Tongue (tissue), 2 donors: Measurements from ENCODE around the gene FSTL4. TPM values are rescaled to one million over a fixed set of nuclear protein-coding genes. Genes with fewer than 3 reads are reported as not detected.

Source experiments
- DNase-seq: peaks from one replicate; pipeline ENCODE4 v3.0.0-alpha.2; 2015
- total RNA-seq: library from RNA; depleted of rRNA; stranded (reverse); fragments of >200 nt; gene quantifications from one replicate; pipeline ENCODE4 v1.2.3, GENCODE V29; 2014

Gene FSTL4
- total RNA-seq, result 0.51 TPM

GRCh38 chr5:133612249-133612860, at the start of gene FSTL4:
Gene FSTL4 (minus strand): TSS chr5:133612541.
- DNase-seq, result peak; percentile 40

DNA sequence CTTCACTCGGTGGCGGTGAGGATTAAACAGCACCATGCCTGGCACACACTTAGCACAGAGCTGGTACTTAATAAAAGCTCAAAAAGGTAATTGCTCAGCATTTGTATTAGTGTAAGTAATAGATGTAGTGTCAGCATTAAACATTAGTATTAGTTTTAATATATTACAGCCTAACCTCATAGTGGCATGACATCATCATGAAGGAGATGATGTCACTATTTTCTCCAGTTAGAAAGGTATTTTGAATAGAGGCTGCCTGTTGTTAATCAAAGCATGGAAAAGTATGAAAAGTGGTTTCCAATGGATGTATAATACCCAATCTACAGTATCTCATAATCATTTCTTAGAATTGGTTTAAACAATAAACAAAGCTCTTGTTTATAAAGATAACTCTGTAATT, 49.0 kb upstream of the FSTL4 start:
- no peak for DNase-seq

DNA sequence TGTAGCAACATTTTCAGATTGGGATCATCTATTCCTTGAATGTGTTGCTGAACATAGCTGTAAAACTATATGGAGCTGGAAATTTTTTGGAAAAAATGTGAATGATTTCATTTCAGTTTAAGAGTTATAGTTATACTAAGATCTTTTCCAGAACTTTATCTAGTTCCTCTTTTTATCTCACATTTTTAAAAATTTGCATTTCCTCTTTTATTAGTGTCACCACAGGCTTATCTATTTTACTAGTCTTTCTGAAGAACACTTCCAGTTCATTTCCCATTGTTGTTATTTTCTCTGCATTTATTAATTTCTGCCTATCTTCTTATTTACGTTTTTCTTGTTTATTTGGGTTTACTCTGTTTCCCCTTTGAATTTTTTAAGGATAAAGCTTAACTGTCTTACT, 46.0 kb upstream of the FSTL4 start:
- DNase-seq, result no peak

- DNase-seq, result no peak
Measured at GRCh38 chr5:133657036-133657435, 44.7 kb upstream of the FSTL4 start.

DNA sequence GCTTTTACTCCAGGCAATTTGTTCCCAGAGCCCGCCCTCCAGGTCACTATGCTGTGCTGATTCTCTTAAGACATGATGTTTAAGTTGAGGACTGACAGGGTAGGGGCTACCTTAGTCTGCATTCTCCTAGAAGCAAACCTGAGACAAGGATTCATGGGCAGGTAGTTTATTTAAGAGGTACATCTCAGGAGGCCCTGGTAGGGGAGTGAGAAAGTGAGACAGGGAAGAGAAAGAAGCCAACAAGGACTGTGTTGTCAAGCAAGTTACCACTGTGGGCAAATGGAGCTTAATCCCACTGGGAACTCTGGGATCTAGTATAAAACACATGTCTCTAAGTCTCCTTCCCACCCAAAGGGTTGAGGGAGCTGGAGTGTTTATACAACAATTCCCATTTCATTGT, 43.6 kb upstream of the FSTL4 start:
- no peak for DNase-seq

- DNase-seq, result no peak
Measured at GRCh38 chr5:133653760-133654049, 41.4 kb upstream of the FSTL4 start.

DNA sequence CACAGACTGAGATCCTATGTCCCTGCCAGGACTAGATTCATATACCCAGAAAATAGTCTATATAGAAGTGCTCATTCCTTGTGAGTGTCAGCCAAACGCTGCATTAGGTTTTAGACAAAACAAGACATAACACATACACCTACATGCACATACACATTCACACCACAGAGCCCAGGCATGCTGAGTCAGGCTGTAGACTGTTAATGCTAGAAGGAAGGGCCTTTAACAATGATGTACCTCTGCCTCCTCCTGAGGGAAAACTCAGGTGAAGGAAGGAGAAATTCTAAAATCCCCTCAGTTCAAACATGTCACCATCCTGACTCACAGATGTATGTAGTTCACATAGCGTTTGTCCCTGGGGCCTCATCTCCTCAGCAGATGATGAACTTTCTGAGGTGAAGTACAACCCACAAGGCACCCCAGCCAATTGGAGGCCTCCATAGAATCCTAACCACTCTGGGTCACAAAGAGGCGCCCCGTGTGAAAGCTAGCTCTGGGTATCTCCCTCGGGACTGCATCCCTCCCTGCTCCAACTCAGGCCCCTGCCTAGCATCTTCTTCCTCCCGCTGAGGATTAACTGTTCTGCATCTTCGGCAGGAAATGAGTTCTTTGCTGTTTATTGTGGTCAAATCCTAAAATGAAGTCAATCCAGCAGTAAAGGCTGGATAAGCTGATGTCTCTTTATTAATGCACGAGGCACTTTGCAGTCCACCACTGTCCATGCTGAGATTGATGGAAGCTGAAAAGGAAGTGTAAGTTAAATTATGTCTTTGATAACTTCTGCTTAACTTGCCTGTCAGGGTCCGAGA, 40.8 kb upstream of the FSTL4 start:
- DNase-seq, result no peak

GRCh38 chr5:133644000-133644865, 31.9 kb upstream of the FSTL4 start:
- no peak for DNase-seq

- no peak for DNase-seq
Measured at GRCh38 chr5:133643365-133643764, 31.0 kb upstream of the FSTL4 start.

DNA sequence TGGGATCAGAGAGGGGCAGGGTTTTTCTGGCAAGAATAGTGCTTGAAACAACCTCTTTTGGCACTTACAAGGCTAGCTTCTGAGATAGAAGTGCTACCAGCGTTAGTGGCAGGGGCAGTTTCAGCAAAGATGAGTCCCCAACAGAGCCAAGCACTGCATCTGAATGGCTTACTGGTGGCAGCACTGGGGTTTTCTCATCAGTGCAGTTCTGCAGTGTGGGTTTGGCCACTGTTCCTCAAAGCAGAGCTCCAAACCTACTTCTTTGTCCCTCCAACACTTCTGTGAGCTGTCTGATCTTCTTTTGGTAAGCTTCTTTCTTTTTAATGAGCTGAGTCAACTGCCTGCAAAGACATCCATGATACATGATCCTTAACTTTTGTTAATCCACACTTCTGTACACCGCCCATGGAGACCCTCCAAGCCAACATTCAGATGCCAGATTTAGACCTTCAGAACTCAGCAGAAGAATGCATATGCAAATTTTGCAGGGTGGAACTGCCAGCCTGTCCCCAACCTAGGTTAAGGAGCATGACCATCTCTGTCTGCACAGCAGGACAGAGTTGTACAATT, 29.9 kb upstream of the FSTL4 start:
- no peak for DNase-seq

GRCh38 chr5:133641683-133642082, 29.3 kb upstream of the FSTL4 start:
- DNase-seq, result no peak

- DNase-seq, result no peak
Measured at GRCh38 chr5:133639850-133640528, 27.6 kb upstream of the FSTL4 start.

GRCh38 chr5:133638436-133638835, 26.1 kb upstream of the FSTL4 start:
- no peak for DNase-seq

- no peak for DNase-seq
Measured at GRCh38 chr5:133637206-133637605, 24.9 kb upstream of the FSTL4 start.

- DNase-seq, result no peak
Measured at GRCh38 chr5:133635051-133635450, 22.7 kb upstream of the FSTL4 start.

GRCh38 chr5:133627180-133627579, 14.8 kb upstream of the FSTL4 start:
- no peak for DNase-seq

- no peak for DNase-seq
Measured at GRCh38 chr5:133624316-133624715, 12.0 kb upstream of the FSTL4 start.

DNA sequence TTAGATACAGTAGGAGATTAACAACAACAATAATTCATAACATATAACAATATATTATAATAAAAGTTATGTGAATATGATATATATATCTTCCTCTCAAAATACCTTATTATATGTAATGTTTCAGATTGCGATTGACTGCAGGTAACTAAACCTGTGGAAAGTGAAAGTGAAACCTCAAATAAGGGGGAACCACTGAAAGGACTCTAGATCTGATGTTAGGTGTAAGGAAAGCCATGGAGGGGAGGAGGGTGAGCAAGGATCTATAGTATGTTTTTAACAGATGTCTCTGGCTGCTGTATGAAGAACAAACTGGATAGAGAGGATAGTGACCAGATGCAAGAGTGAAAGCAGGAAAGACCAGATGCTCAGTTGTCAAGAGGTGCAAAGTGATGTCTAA, 5.8 kb upstream of the FSTL4 start:
- no peak for DNase-seq

DNA sequence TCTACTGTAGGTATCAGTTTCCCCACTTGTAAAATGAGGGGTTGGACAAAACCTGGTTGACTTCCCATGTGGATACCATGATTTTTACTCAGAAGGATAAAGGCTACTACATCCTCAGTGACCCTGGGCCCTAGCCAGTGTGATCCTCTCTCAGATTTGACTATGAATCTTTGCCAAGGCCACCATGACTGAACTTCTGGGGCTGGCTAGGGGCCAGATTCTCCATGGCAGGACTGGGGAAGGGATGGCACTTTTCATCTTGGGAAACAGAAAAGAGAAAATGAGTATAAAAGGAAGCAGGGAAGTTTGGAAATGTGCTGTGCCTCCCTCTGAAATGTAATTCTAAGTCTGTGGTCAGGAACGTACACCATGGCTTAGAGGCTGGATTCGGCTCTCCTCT, 1.4 kb upstream of the FSTL4 start:
- DNase-seq, result no peak

DNA sequence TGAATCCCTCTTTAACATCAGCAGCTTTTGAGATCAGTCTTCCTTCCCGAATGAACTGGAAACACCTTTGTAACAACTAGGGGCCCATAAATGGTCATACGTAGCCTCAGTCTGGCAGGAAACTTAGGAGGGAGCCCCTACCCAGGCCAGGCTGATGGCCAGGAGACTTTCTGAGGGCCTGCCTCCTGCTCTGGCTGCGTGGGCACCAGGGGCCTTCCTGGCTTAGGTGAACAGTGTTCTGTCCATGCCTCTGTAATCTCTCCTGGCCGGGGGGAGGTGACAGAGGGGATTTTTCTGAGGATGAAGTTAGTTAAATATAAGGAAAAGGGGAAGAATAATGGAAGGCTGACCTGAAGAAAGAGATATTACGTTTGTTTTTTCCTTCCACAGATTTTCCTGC, 843 bp upstream of the FSTL4 start:
- no peak for DNase-seq

- DNase-seq, result no peak
Measured at GRCh38 chr5:133611357-133612248, 738 bp downstream of the FSTL4 start.
